GM12872 (cell line): ENCODE measurements around the gene NOP56.

Experiments
- CTCF ChIP-seq: IDR thresholded peaks from 3 replicates; pipeline ENCODE4 v1.5.1; 2011; ENCODE audit warnings: low read depth, mild to moderate bottlenecking, low read length, moderate library complexity; ENCODE audit not compliant: insufficient read depth

NOP56 gene

GRCh38 chr20:2640899-2641298 lies 11.5 kb upstream of the NOP56 start:
- no peak for TF ChIP-seq CTCF

GRCh38 chr20:2643708-2644107 lies 8.7 kb upstream of the NOP56 start:
- TF ChIP-seq CTCF, result no peak

GRCh38 chr20:2652724-2653555 lies 508 bp downstream of the NOP56 start:
- TF ChIP-seq CTCF, result no peak

GRCh38 chr20:2653556-2654383 lies 1.3 kb downstream of the NOP56 start:
- no peak for TF ChIP-seq CTCF

- TF ChIP-seq CTCF, result no peak
Observed at GRCh38 chr20:2654384-2654822, 2.0 kb downstream of the NOP56 start.

GRCh38 chr20:2654831-2655230 lies 2.4 kb downstream of the NOP56 start:
- TF ChIP-seq CTCF, result no peak

- TF ChIP-seq CTCF, result no peak
Observed at GRCh38 chr20:2655331-2656116, 3.1 kb downstream of the NOP56 start.
